Peyer's patch (tissue), 4 donors: ENCODE measurements around the gene TMEM131L. TPM values are rescaled to one million over a fixed set of nuclear protein-coding genes. Genes with fewer than 3 reads are reported as not detected.
"Not testable (repeated sequence)": the region's sequence is repeated elsewhere in the genome, so short reads cannot be mapped to it uniquely, and the experiment has no call there.

Experiments used
- DNase-seq, 3 donors: peaks; one replicate each; pipeline ENCODE4 v3.0.0-alpha.2; 2017 to 2019
- H3K27ac ChIP-seq, 4 donors: fragments of 200-600 bp; sonication (generic); one replicate each; pipeline ENCODE4 v1.5.1; 2016 to 2019
- H3K27me3 ChIP-seq, 2 donors: fragments of 200-600 bp; sonication (generic); one replicate each; pipeline ENCODE4 v1.5.1; 2019
- H3K36me3 ChIP-seq, 3 donors: fragments of 200-600 bp; sonication (generic); one replicate each; pipeline ENCODE4 v1.5.1; 2016 to 2019
- H3K4me1 ChIP-seq, 4 donors: fragments of 200-600 bp; sonication (generic); one replicate each; pipeline ENCODE4 v1.5.1; 2016 to 2019
- H3K4me3 ChIP-seq, 4 donors: fragments of 200-600 bp; sonication (generic); 1 replicate in 3 of 4; 2 replicates in 1 of 4; pipeline ENCODE4 v1.5.1; 2016 to 2019; ENCODE audit warnings: mild to moderate bottlenecking in 1 of 4
- H3K9me3 ChIP-seq, 4 donors: fragments of 200-600 bp; sonication (generic); one replicate each; pipeline ENCODE4 v1.5.1; 2016 to 2019; ENCODE audit warnings: mild to moderate bottlenecking in 1 of 4
- POLR2A ChIP-seq, 2 donors: fragments of 450-650 bp; IDR thresholded peaks; one replicate each; pipeline ENCODE4 v1.5.1; 2017; ENCODE audit warnings: antibody characterized with exemption in 2 of 2, mild to moderate bottlenecking in 2 of 2, moderate library complexity in 2 of 2
- total RNA-seq, 4 donors: library from RNA; depleted of rRNA; stranded (reverse); fragments of >200 nt; gene quantifications; one replicate each; pipeline ENCODE4 v1.1.0, GENCODE V29; 2016
- TF ChIP-seq, protein P1 (sequence below), 6 experiments: fragments of 450-650 bp in 4 of 6; fragments of 200-600 bp in 2 of 6; sonication (generic) in 1 of 6; IDR thresholded peaks; one replicate each; pipeline ENCODE4 v1.5.1; 2017 to 2019; ENCODE audit warnings: antibody characterized with exemption in 6 of 6, mild to moderate bottlenecking in 3 of 6, moderate library complexity in 1 of 6

Gene TMEM131L
- total RNA-seq, 4 donors from 2014 or later, result 5.2 to 54.5 (median 7.0) TPM

DNA sequence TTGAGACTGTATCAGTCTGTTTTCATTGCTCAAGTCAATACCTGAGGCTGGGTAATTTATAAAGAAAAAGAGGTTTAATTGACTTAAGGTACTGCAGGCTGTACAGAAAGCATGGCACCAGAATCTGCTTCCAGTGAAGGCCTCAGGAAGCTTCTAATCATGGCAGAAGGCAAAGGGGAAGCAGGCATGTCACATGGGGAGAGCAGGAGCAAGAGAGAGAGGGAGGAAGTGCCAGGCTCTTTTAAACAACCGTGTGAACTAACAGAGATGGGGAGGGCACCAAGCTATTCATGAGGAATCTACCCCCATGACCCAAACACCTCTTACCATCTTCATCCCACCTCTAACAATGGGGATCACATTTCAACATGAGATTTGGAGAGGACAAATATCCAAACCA, 7.2 kb upstream of the TMEM131L start:
- DNase-seq, result no peak
- H3K4me1 ChIP-seq, result no peaks in the 10 kb centered on the region
- H3K27ac ChIP-seq, result no peak overlapping the region
- no peaks in the 10 kb centered on the region for H3K27me3 ChIP-seq
- H3K9me3 ChIP-seq, result no peaks in the 10 kb centered on the region
- H3K4me3 ChIP-seq, result no peak overlapping the region
- H3K36me3 ChIP-seq, result no peaks in the 10 kb centered on the region
- no peak for TF ChIP-seq POLR2A (IDR thresholded peaks at IDR 0.05)
- TF ChIP-seq, protein P1, sequence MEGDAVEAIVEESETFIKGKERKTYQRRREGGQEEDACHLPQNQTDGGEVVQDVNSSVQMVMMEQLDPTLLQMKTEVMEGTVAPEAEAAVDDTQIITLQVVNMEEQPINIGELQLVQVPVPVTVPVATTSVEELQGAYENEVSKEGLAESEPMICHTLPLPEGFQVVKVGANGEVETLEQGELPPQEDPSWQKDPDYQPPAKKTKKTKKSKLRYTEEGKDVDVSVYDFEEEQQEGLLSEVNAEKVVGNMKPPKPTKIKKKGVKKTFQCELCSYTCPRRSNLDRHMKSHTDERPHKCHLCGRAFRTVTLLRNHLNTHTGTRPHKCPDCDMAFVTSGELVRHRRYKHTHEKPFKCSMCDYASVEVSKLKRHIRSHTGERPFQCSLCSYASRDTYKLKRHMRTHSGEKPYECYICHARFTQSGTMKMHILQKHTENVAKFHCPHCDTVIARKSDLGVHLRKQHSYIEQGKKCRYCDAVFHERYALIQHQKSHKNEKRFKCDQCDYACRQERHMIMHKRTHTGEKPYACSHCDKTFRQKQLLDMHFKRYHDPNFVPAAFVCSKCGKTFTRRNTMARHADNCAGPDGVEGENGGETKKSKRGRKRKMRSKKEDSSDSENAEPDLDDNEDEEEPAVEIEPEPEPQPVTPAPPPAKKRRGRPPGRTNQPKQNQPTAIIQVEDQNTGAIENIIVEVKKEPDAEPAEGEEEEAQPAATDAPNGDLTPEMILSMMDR (IDR thresholded peaks at IDR 0.05), result no peak

DNA sequence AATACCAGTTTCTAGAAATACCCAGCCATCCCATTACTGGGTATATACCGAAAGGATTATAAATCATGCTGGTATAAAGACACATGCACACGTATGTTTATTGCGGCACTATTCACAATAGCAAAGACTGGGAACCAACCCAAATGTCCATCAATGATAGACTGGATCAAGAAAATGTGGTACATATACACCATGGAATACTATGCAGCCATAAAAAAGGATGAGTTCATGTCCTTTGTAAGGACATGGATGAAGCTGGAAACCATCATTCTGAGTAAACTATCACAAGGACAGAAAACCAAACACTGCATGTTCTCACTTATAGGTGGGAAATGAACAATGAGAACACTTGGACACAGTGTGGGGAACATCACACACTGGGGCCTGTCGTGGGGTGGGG, 4.6 kb upstream of the TMEM131L start:
- not testable (repeated sequence) for H3K36me3 ChIP-seq, H3K27ac ChIP-seq, DNase-seq, H3K27me3 ChIP-seq, H3K9me3 ChIP-seq, H3K4me3 ChIP-seq
- H3K4me1 ChIP-seq, result peaks cover 0 to 13% (median 4%) of the 10 kb centered on the region in 4 donors

DNA sequence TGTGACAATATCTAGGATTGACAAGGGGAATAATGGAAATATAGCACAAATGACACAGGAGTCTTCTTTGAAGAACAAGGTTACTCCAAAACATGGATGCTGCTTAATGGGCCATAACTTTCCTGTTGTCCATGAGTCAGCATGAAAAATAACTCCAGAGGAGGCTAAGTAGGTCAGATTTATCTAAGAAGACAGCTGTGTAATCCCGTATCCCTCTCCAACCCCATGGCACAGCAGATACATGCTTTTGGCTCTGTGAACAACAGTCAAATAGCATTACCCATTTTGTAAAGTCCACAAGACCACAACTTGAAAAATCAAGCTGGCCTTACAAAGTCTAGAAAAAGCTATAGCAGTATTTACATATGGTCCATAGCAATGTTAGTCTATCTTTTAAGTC, 2.1 kb upstream of the TMEM131L start:
- TF ChIP-seq, protein P1 (IDR thresholded peaks at IDR 0.05), result no peak
- H3K27ac ChIP-seq, result no peak overlapping the region
- H3K4me1 ChIP-seq, result peaks cover 0 to 13% (median 4%) of the 10 kb centered on the region in 4 donors
- H3K9me3 ChIP-seq, result no peaks in the 10 kb centered on the region
- no peaks in the 10 kb centered on the region for H3K36me3 ChIP-seq
- no peaks in the 10 kb centered on the region for H3K27me3 ChIP-seq
- H3K4me3 ChIP-seq, result no peak overlapping the region
- DNase-seq, result no peak

DNA sequence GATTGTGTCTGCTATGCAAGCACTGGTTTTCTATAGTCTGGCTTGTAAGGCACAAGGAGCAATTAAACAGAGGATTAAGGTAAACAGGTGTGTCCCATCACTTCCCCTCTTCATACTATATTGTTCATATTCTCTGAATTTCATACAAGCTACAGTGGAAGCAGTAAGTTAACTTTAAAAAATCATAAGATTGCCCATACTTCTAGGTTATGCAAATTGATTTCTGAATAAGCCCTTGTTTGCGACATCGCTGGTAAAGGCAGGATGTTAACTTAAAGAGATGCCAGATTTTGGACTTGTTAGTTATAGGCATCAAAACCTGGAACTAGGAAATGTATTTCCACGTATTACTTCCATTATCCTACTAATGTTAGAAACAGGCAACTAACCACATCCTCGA, 1.0 kb upstream of the TMEM131L start:
- Histone ChIP-seq H3K4me1 (peaks cover 0 to 13% (median 6%) of the 10 kb centered on the region in 4 donors), H3K27me3 (no peaks in the 10 kb centered on the region), H3K36me3 (no peaks in the 10 kb centered on the region), H3K4me3 (peak overlapping the region in 3 of 4 donors; percentile 66 to 90 (median 89)), H3K9me3 (no peaks in the 10 kb centered on the region), H3K27ac (peak overlapping the region in 3 of 4 donors; percentile 80 to 98 (median 82))
- no peak for TF ChIP-seq POLR2A (IDR thresholded peaks at IDR 0.05)
- TF ChIP-seq, protein P1 (IDR thresholded peaks at IDR 0.05), result no peak
- no peak for DNase-seq

DNA sequence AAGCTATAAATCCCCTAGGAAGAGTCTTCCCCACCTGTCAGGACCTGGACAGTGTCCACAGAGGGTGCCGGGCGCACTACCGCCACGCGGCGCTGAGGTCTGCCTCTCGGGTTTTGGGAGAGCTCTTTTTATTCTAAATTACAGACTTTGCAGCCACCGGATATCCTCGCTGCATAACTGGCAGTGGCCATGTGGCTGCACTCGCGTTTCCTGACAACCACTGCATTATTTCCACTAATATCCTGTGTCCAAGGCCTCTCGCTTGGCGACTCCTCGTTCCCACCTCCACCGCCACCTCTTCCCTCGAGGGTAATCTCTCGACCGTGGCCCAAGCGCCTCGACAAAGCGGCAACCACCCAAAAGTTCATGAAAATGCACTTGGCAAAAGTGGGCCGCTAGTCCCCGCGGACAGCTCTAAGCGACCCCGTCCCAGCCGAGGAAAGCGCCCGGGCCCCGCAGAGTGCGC, 512 bp upstream of the TMEM131L start:
- Histone ChIP-seq H3K36me3 (no peaks in the 10 kb centered on the region), H3K27ac (peak overlapping the region; percentile 74 to 98 (median 81)), H3K4me3 (peak overlapping the region; percentile 66 to 90 (median 82)), H3K27me3 (no peaks in the 10 kb centered on the region), H3K9me3 (no peaks in the 10 kb centered on the region), H3K4me1 (peaks cover 0 to 17% (median 8%) of the 10 kb centered on the region in 4 donors)
- DNase-seq, result peak in 2 of 3 donors; percentile 74 to 82
- no peak for TF ChIP-seq POLR2A (IDR thresholded peaks at IDR 0.05)
- TF ChIP-seq, protein P1 (IDR thresholded peaks at IDR 0.05), result peak in 2 of 6 experiments; percentile 11 to 14

DNA sequence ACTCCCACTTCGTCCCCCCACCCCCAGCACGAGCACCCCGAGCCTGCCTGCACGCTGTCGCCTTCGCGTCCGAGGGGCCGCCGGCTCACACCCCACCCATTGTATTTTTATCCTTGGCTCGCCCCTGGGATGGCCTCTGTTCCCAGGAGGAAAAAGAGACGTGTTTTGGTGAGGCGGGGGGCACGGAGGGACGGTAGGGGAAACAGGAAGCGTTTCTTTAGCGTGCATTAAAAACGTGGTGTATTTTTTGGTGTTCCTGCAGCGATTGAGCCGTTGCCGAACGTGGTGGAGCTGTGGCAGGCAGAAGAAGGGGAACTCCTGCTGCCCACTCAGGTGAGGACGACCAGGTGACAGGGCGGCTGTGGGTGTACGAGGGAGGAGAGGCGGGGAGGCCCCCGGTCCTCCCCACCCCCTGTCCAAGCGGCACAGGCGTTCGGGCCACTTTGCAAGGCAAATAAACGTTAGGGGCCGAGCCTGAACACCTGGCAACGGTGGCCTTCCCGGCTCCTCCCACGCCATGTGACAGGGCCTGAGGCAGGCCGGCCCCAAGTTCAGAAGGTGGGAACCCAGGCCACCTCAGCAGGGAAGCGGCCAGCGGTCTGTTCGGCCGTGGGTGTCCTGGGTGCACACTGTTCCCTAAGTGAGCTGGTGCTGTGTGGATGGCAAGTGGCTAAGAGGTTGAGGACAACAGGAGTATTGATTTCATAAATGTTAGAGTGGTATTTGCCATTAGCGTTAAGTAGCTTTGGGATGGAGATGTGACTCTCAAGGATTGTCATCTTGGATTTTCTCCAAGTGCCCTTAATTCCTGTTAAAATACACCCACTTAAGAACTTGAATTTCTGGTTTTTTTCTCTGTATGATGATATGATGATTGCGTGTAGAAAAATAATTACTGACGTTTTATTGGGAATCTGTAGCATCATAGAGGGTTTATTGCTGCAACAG, 1.1 kb downstream of the TMEM131L start:
- TF ChIP-seq POLR2A (IDR thresholded peaks at IDR 0.05), result no peak
- TF ChIP-seq, protein P1 (IDR thresholded peaks at IDR 0.05), result no peak
- Histone ChIP-seq H3K36me3 (no peaks in the 10 kb centered on the region), H3K4me1 (peaks cover 0 to 23% (median 13%) of the 10 kb centered on the region in 4 donors), H3K27ac (peak overlapping the region; percentile 74 to 98 (median 81)), H3K9me3 (no peaks in the 10 kb centered on the region), H3K27me3 (no peaks in the 10 kb centered on the region), H3K4me3 (peak overlapping the region; percentile 66 to 90 (median 82))
- DNase-seq, result peak; percentile 74 to 94 (median 93)
